Thoracic aorta (tissue), 2 donors: ENCODE data around the gene USP20. TPM values are rescaled to one million over a fixed set of nuclear protein-coding genes. Genes with fewer than 3 reads are reported as not detected.

Experiments used
- ATAC-seq: fragments of 150-250 bp; one replicate; pipeline ENCODE4 v1.8.0; 2017; ENCODE audit warnings: low read depth; ENCODE audit not compliant: insufficient number of reproducible peaks, low FRiP score
- DNase-seq: peaks from one replicate; pipeline ENCODE4 v3.0.0-alpha.2; 2020; ENCODE audit warnings: low spot score
- H3K27ac ChIP-seq, 2 donors: fragments of 200-600 bp; sonication (generic); 1 replicate in 1 of 2; 2 replicates in 1 of 2; pipeline ENCODE4 v1.5.1; 2016; ENCODE audit warnings: mild to moderate bottlenecking in 2 of 2, moderate library complexity in 2 of 2
- H3K27me3 ChIP-seq: fragments of 200-600 bp; sonication (generic); replicated peaks from 2 replicates; pipeline ENCODE4 v1.6.0; 2016; ENCODE audit warnings: mild to moderate bottlenecking; ENCODE audit not compliant: insufficient read depth
- H3K36me3 ChIP-seq: fragments of 200-600 bp; sonication (generic); one replicate; pipeline ENCODE4 v1.5.1; 2016
- H3K4me1 ChIP-seq, 2 donors: fragments of 200-600 bp; sonication (generic); 1 replicate in 1 of 2; 2 replicates in 1 of 2; pipeline versions ENCODE4 v1.5.1 to v1.6.0; 2016; ENCODE audit warnings: low read depth in 2 of 2, mild to moderate bottlenecking in 1 of 2; ENCODE audit not compliant: control insufficient read depth in 1 of 2
- H3K4me3 ChIP-seq: fragments of 200-600 bp; sonication (generic); 2 replicates; pipeline ENCODE4 v1.5.1; 2016; ENCODE audit warnings: mild to moderate bottlenecking
- H3K9me3 ChIP-seq: fragments of 200-600 bp; sonication (generic); 2 replicates; pipeline ENCODE4 v1.5.1; 2016
- total RNA-seq, 2 donors: library from RNA; depleted of rRNA; stranded (reverse); fragments of >200 nt; gene quantifications; one replicate each; pipeline versions ENCODE4 v1.1.0 to v1.2.3, GENCODE V29; 2016
- TF ChIP-seq, protein P1 (sequence below): fragments of 200-600 bp; sonication (generic); IDR thresholded peaks from one replicate; pipeline ENCODE4 v1.5.1; 2019; ENCODE audit warnings: antibody characterized with exemption

The USP20 gene
- total RNA-seq, 2 donors from 2014 or later: 47.8 to 51.2 TPM

DNA sequence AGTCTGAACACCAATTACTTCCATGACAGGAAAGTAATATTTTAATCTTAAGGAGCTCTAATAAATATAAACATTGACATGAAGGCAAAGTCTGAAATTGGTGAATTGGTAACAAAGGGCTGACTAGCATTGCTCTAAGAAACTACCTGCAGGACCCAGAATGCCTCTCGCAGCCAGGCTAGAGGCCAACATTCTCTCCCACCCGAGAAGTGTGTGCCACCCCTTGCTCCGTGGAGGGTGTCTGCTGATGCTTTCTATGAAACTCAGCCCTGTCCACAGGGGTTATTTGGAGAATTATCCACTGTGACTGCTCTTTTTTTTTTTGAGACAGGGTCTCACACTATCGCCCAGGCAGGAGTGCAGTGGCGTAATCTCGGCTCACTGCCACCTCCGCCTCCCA lies 81.4 kb downstream of the USP20 start:
- no peak for ATAC-seq
- TF ChIP-seq, protein P1, sequence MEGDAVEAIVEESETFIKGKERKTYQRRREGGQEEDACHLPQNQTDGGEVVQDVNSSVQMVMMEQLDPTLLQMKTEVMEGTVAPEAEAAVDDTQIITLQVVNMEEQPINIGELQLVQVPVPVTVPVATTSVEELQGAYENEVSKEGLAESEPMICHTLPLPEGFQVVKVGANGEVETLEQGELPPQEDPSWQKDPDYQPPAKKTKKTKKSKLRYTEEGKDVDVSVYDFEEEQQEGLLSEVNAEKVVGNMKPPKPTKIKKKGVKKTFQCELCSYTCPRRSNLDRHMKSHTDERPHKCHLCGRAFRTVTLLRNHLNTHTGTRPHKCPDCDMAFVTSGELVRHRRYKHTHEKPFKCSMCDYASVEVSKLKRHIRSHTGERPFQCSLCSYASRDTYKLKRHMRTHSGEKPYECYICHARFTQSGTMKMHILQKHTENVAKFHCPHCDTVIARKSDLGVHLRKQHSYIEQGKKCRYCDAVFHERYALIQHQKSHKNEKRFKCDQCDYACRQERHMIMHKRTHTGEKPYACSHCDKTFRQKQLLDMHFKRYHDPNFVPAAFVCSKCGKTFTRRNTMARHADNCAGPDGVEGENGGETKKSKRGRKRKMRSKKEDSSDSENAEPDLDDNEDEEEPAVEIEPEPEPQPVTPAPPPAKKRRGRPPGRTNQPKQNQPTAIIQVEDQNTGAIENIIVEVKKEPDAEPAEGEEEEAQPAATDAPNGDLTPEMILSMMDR: no peak
- Histone ChIP-seq H3K27me3 (no peaks in the 10 kb centered on the region), H3K9me3 (no peaks in the 10 kb centered on the region), H3K36me3 (no peaks in the 10 kb centered on the region), H3K4me1 (no peaks in the 10 kb centered on the region), H3K27ac (no peak overlapping the region), H3K4me3 (no peak overlapping the region)
- DNase-seq: no peak

DNA sequence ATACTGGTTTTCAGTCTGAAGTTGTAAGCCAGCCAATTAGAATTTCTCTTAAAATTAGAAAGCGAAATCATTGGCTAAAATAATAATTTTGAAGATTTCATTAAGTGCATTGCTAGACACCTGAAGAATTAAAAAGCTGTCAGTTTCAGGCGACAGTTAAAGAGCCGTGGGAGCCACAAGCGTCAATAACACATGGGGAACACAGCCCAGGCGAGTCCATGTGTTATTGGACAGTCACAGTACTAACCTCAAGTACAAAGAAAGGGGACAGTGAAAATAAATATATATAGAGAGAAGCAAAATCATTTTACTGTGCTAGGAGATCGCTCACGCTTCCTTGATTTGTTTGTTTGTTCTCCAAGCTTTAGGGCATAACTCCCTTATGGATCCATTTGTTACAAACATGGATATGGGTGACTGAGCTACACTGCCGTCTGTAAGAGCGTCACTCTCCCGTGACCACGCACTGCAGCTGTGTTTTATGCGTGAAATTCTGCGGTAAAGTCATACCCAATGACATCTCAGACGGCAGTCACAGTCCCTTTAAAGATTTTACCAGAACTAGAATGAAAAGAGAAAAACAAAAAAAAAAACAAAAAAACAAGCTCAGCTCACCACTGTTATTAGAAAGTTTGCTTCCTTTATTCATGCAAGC lies 83.2 kb downstream of the USP20 start:
- TF ChIP-seq, protein P1: no peak
- no peak for ATAC-seq
- no peak for DNase-seq
- H3K36me3 ChIP-seq: no peaks in the 10 kb centered on the region
- no peaks in the 10 kb centered on the region for H3K4me1 ChIP-seq
- H3K27me3 ChIP-seq: no peaks in the 10 kb centered on the region
- no peak overlapping the region for H3K27ac ChIP-seq
- H3K4me3 ChIP-seq: no peak overlapping the region
- H3K9me3 ChIP-seq: no peaks in the 10 kb centered on the region

DNA sequence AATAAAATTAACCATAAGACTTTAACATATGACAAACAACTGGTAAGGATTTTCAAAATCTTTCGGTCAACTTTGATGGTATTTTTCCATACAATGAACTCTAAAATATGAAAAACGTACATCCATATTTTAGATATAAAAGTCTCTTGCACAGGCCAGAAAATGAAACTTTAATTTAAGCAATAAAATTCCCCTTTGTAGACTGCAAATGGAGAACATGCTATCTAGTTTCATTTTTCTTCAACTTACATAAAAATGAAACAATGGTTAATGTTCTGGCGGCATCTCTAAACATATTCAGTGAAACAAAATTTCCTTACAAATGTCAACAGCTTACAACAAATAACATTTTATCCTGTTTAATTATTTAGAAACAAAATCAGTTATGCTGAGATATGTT lies 84.0 kb downstream of the USP20 start:
- TF ChIP-seq, protein P1: no peak
- H3K4me1 ChIP-seq: no peaks in the 10 kb centered on the region
- H3K4me3 ChIP-seq: no peak overlapping the region
- H3K27ac ChIP-seq: no peak overlapping the region
- no peaks in the 10 kb centered on the region for H3K27me3 ChIP-seq
- ATAC-seq: no peak
- peaks cover 6% of the 10 kb centered on the region for H3K36me3 ChIP-seq
- no peaks in the 10 kb centered on the region for H3K9me3 ChIP-seq
- DNase-seq: no peak

DNA sequence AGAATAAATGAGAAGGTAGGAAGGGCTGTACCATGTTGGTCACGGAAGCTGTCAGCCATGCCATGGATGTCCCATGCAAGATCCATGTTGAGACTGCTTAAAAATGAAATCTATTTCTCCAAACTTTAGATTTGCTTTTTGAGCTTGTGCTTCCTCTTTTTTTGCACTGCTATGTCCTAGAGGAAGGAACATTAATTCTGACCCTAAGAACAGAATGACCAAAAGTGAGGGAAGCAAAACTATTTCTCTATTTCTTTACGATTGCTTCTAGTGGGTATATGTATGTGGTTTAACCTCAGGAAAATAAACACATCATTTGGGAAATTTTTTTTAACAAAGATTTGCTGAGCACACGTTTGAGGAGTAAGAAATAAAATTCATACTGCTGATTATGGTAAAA lies 84.6 kb downstream of the USP20 start:
- DNase-seq: no peak
- Histone ChIP-seq H3K4me3 (no peak overlapping the region), H3K36me3 (peaks cover 8% of the 10 kb centered on the region), H3K9me3 (no peaks in the 10 kb centered on the region), H3K4me1 (no peaks in the 10 kb centered on the region), H3K27me3 (no peaks in the 10 kb centered on the region), H3K27ac (no peak overlapping the region)
- TF ChIP-seq, protein P1: no peak
- ATAC-seq: no peak

DNA sequence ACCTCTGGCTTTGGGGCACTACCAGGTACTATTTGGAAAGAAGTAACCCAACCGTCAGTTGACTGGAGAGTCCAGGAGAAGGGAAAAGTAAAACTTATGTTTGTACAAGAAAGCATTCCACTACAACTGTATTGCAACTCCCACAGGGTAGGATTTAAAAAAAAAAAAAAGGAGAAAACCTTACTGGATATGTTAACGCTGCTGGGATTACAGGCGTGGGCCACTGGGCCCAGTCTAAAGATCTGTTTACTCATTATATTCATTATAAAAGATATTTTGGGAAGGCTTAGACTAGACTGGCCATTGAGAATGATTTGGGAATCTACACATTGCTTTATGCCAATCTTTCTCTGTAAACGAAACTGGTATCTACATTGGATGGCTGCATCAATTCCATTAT lies 86.6 kb downstream of the USP20 start:
- Histone ChIP-seq H3K36me3 (peaks cover 23% of the 10 kb centered on the region), H3K27me3 (no peaks in the 10 kb centered on the region), H3K4me3 (no peak overlapping the region), H3K4me1 (no peaks in the 10 kb centered on the region), H3K27ac (no peak overlapping the region), H3K9me3 (no peaks in the 10 kb centered on the region)
- TF ChIP-seq, protein P1: no peak
- ATAC-seq: no peak
- no peak for DNase-seq
